Activated CD4-positive, alpha-beta T cell treated with anti-CD3 and anti-CD28 coated beads, Interleukin-2, amount 10 ng/mL, durations not matched to agents 24 days and 14 days (primary cell): ENCODE data around the gene PPP1R10. TPM values are rescaled to one million over a fixed set of nuclear protein-coding genes. Genes with fewer than 3 reads are reported as not detected.
"Not testable (repeated sequence)": the region's sequence is repeated elsewhere in the genome, so short reads cannot be mapped to it uniquely, and the experiment has no call there.

Experiments used
- DNase-seq: peaks from one replicate; pipeline ENCODE4 v3.0.0; 2022
- H3K27ac Mint-ChIP-seq: one replicate; pipeline ENCODE4 v1.8.0; 2022; ENCODE audit warnings: mild to moderate bottlenecking, mixed read lengths
- H3K27me3 Mint-ChIP-seq: one replicate; pipeline ENCODE4 v1.8.0; 2022; ENCODE audit warnings: mixed read lengths
- H3K36me3 Mint-ChIP-seq: one replicate; pipeline ENCODE4 v1.8.0; 2022; ENCODE audit warnings: low read depth, mild to moderate bottlenecking, mixed read lengths
- H3K4me1 Mint-ChIP-seq: one replicate; pipeline ENCODE4 v1.8.0; 2021; ENCODE audit warnings: mixed read lengths
- H3K4me3 Mint-ChIP-seq: one replicate; pipeline ENCODE4 v1.8.0; 2022; ENCODE audit warnings: mild to moderate bottlenecking, moderate library complexity, mixed read lengths
- H3K9me3 Mint-ChIP-seq: one replicate; pipeline ENCODE4 v1.8.0; 2021; ENCODE audit warnings: mixed read lengths
- intact Hi-C: fragments of 100-400 bp; cut with micrococcal nuclease; formaldehyde crosslinking; loops from one replicate; pipeline ENCODE4 v1.15.1; 2023
- total RNA-seq: library from RNA; stranded (reverse); gene quantifications from 2 replicates; pipeline ENCODE4 v1.2.3, GENCODE V29; 2022

Gene PPP1R10
- total RNA-seq, 1 donor from 2014 or later, result 107 TPM

GRCh38 chr6:30599625-30600324 lies 17.3 kb downstream of the PPP1R10 start:
- no peak for DNase-seq
- H3K36me3 Mint-ChIP-seq, result peaks cover 56% of the 10 kb centered on the region
- intact Hi-C loops, result loop anchor here (5.0 kb wide), 1 partner anchor 57 kb away; no protein-coding TSS in a partner anchor
- no peaks in the 10 kb centered on the region for H3K27me3 Mint-ChIP-seq
- H3K27ac Mint-ChIP-seq, result no peak overlapping the region
- H3K9me3 Mint-ChIP-seq, result no peaks in the 10 kb centered on the region
- no peak overlapping the region for H3K4me3 Mint-ChIP-seq
- peaks cover 17% of the 10 kb centered on the region for H3K4me1 Mint-ChIP-seq

DNA sequence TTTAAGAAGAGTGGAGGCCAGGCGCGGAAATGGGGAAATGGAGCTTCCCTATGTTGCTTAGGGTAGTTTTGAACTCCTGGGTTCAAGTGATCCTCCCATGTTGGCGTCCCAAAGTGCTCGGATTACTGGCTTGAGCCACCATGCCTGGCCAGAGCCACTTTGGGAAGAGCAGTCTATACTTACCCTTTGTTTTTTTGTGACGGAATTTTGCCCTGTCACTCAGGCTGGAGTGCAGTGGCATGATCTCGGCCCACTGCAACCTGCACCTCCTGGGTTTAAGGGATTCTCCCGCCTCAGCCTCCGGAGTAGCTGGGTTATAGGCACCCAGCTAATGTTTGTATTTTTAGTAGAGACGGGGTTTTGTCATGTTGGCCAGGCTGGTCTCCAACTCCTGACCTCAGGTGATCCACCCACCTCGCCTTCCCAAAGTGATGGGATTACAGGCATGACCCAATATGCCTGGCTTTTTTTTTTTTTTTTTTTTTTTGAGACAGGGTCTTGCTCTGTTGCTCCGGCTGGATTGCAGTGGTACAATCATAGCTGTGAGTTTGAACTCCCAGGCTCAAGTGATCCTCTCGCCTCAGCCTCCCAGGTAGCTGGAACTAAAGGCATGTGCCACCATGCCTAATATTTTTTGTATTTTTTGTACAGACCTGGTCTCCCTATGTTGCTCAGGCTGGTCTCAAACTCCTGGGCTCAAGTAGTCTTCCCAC lies 18.0 kb downstream of the PPP1R10 start:
- Mint-ChIP-seq H3K9me3 (no peaks in the 10 kb centered on the region), H3K4me1 (peaks cover 17% of the 10 kb centered on the region), H3K27me3 (no peaks in the 10 kb centered on the region), H3K36me3 (peaks cover 55% of the 10 kb centered on the region), H3K4me3 (no peak overlapping the region), H3K27ac (no peak overlapping the region)
- DNase-seq, result no peak
- intact Hi-C loops, result loop anchor here (5.0 kb wide), 1 partner anchor 57 kb away; no protein-coding TSS in a partner anchor

DNA sequence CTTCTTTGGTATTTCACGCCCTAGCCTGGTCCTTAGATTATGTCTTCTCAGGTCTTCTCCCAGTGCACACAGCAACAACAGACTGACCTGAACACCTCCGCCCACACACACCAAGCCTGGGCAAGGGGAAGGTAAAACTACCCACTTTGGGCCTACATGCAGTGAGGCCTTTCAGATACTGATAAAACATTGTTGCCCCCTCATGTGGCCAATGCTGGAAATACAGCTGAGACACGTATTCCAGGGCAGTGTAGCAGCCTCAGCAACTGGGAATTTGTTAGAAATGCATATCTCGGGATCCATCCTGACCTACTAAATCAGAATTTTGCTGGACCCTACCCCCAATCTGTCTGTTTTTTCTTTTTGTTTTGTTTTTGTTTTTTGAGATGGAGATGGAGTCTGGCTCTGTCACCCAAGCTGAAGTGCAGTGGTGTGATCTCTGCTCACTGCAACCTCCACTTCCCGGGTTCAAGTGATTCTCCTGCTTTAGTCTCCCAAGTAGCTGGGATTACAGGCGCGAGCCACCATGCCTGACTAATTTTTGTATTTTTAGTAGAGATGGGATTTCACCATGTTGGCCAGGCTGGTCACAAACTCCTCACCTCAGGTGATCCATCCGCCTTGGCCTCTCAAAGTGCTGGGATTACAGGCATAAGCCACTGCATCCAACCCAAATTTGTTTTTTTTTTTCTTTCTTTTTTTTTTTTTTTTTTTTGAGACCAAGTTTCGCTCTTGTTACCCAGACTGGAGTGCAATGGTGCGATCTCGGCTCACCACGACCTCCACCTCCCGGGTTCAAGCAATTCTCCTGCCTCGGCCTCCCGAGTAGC lies 19.5 kb downstream of the PPP1R10 start:
- peak; percentile 94 for DNase-seq
- H3K9me3 Mint-ChIP-seq, H3K4me3 Mint-ChIP-seq, H3K27me3 Mint-ChIP-seq: not testable (repeated sequence)
- intact Hi-C loops, result loop anchor here (1.0 to 5.0 kb wide), 2 partner anchors 55 to 114 kb away; no protein-coding TSS in a partner anchor
- Mint-ChIP-seq H3K4me1 (peaks cover 12% of the 10 kb centered on the region), H3K36me3 (peaks cover 46% of the 10 kb centered on the region), H3K27ac (peak overlapping the region; percentile 74)

DNA sequence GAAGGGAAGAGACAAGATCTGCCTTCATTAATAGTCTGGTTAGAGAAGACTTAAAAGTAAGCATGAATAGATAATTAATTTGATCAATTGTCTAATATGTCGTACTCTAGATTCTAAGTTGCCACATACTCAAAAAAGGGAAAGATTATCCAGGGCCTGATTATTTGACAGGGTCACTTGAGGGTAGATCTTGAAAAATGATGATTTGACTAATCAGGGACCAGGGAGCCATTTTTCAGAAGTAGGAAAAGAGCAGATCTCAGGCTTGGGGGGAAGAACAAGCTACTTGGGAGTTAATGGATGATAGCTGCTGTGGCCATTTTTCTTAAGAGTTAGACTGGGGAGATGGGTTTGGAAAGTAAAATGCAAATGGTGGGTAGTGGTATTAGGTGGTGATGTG lies 24.8 kb downstream of the PPP1R10 start:
- Mint-ChIP-seq H3K36me3 (peaks cover 60% of the 10 kb centered on the region), H3K4me1 (peaks cover 10% of the 10 kb centered on the region), H3K27me3 (no peaks in the 10 kb centered on the region), H3K4me3 (no peak overlapping the region), H3K9me3 (no peaks in the 10 kb centered on the region), H3K27ac (peak overlapping the region; percentile 25)
- DNase-seq, result no peak
- intact Hi-C loops, result no loop called here

DNA sequence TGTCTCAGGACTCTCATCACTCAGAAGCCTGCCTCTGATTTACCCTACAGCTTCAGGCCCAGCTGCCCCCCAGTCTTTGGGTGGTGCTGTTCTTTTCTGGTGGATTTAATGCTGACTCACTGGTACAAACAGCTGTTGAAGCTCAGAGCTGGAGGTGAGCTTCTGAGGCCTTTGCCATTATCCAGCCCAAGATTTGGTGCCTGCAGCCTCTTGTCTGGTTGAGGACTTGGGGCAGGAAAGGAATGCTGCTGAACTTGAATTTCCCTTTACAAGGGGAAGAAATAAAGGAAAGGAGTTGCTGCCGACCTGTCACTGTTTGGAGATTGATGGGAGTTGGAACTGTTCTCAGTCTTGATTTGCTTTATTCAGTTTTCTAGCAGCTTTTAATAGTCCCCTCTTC lies 26.0 kb downstream of the PPP1R10 start:
- Mint-ChIP-seq H3K27me3 (no peaks in the 10 kb centered on the region), H3K4me3 (no peak overlapping the region), H3K27ac (no peak overlapping the region), H3K4me1 (peaks cover 9% of the 10 kb centered on the region), H3K9me3 (no peaks in the 10 kb centered on the region), H3K36me3 (peaks cover 64% of the 10 kb centered on the region)
- intact Hi-C loops, result no loop called here
- DNase-seq, result no peak

DNA sequence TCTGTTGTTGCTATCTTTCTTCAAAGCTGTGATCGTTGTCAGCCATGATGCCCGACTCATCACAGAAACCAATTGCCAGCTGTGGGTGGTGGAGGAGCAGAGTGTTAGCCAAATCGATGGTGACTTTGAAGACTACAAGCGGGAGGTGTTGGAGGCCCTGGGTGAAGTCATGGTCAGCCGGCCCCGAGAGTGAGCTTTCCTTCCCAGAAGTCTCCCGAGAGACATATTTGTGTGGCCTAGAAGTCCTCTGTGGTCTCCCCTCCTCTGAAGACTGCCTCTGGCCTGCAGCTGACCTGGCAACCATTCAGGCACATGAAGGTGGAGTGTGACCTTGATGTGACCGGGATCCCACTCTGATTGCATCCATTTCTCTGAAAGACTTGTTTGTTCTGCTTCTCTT lies 26.5 kb downstream of the PPP1R10 start:
- Mint-ChIP-seq H3K4me3 (no peak overlapping the region), H3K27me3 (no peaks in the 10 kb centered on the region), H3K4me1 (peaks cover 8% of the 10 kb centered on the region), H3K27ac (no peak overlapping the region), H3K36me3 (peaks cover 66% of the 10 kb centered on the region), H3K9me3 (no peaks in the 10 kb centered on the region)
- intact Hi-C loops, result no loop called here
- DNase-seq, result no peak

DNA sequence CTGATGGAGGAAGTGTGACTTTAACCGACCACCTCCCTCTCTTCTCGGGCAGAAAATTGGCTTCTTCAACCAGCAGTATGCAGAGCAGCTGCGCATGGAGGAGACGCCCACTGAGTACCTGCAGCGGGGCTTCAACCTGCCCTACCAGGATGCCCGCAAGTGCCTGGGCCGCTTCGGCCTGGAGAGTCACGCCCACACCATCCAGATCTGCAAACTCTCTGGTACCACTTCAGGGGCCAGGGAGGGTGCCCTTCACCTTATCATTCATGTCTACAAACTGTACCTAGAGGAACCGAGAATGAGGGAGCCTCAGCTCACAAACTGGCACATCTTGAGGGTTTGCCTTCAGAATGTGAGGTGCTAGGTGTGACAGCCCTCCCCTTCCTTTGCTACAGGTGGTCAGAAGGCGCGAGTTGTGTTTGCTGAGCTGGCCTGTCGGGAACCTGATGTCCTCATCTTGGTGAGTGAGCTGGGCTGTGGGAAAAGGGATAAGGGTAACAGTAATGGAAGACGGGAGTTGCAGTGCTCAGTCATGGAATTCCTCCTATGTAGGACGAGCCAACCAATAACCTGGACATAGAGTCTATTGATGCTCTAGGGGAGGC lies 27.2 kb downstream of the PPP1R10 start:
- intact Hi-C loops, result no loop called here
- Mint-ChIP-seq H3K27me3 (no peaks in the 10 kb centered on the region), H3K36me3 (peaks cover 68% of the 10 kb centered on the region), H3K4me3 (no peak overlapping the region), H3K27ac (peak overlapping the region; percentile 25), H3K9me3 (no peaks in the 10 kb centered on the region), H3K4me1 (peaks cover 7% of the 10 kb centered on the region)
- no peak for DNase-seq

DNA sequence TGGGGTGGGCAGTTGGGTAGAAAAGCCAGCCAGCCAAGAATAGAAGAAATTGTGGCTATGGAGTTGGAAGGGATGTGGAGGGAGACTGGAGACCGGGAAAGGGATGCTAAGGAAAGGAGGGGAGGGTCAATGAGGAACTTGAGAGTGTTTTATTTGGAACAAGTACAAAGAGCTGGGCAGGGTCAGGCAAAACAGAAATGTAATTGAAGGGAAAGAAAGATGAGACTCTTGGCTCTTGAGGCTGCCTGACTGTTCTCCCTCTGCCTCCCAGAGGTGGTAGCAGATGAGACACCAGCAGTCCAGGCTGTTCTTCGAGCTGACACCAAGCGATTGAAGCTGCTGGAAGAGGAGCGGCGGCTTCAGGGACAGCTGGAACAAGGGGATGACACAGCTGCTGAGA lies 33.1 kb downstream of the PPP1R10 start:
- Mint-ChIP-seq H3K27ac (no peak overlapping the region), H3K4me1 (no peaks in the 10 kb centered on the region), H3K27me3 (no peaks in the 10 kb centered on the region)

GRCh38 chr6:30578051-30578450 lies 39.0 kb downstream of the PPP1R10 start:
- H3K27me3 Mint-ChIP-seq, result no peaks in the 10 kb centered on the region
- no peaks in the 10 kb centered on the region for H3K9me3 Mint-ChIP-seq
- H3K4me1 Mint-ChIP-seq, result peaks cover 34% of the 10 kb centered on the region
- H3K36me3 Mint-ChIP-seq, result peaks cover 74% of the 10 kb centered on the region
- H3K27ac Mint-ChIP-seq, result no peak overlapping the region
- DNase-seq, result no peak
- intact Hi-C loops, result no loop called here
- H3K4me3 Mint-ChIP-seq, result no peak overlapping the region

More for the DNA sequence above, 33.1 kb downstream of the PPP1R10 start:
- no peak for DNase-seq
- Mint-ChIP-seq H3K9me3 (no peaks in the 10 kb centered on the region), H3K36me3 (peaks cover 75% of the 10 kb centered on the region), H3K4me3 (no peak overlapping the region)
- intact Hi-C loops, result no loop called here

GRCh38 chr6:30573113-30573512 lies 43.9 kb downstream of the PPP1R10 start:
- peak overlapping the region; percentile 39 for H3K27ac Mint-ChIP-seq
- H3K36me3 Mint-ChIP-seq, result peaks cover 46% of the 10 kb centered on the region
- no peaks in the 10 kb centered on the region for H3K9me3 Mint-ChIP-seq
- H3K4me3 Mint-ChIP-seq, result peak overlapping the region; percentile 92
- intact Hi-C loops, result no loop called here
- DNase-seq, result no peak
- no peaks in the 10 kb centered on the region for H3K27me3 Mint-ChIP-seq
- peaks cover 68% of the 10 kb centered on the region for H3K4me1 Mint-ChIP-seq

DNA sequence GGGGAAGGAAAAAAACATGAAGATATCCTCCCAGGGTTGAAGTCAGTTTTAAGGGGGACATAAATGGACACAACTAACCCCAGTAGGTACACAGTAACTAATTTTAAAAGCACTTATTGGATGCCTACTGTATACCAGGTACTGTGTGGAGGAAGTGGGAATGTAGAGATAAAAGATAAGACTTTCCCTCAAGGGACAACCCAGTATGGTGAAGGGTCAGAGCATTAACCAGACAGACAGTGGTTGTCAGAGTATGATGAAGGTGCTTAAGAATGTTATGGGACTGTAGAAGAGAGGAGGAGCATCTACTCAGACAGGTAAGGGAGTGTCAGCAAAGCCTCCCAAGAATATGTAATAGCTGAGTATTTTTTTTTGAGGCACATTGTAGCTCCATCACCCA lies 44.9 kb downstream of the PPP1R10 start:
- Mint-ChIP-seq H3K9me3 (no peaks in the 10 kb centered on the region), H3K27me3 (no peaks in the 10 kb centered on the region), H3K4me3 (peak overlapping the region; percentile 92), H3K27ac (peak overlapping the region; percentile 99), H3K4me1 (peaks cover 67% of the 10 kb centered on the region), H3K36me3 (peaks cover 36% of the 10 kb centered on the region)
- DNase-seq, result no peak
- intact Hi-C loops, result no loop called here

- H3K27me3 Mint-ChIP-seq, result no peaks in the 10 kb centered on the region
- H3K9me3 Mint-ChIP-seq, result no peaks in the 10 kb centered on the region
- intact Hi-C loops, result loop anchor here (1.0 to 2.0 kb wide), 4 partner anchors 14 to 145 kb away; partner anchors contain the start of genes C6orf136, MDC1 and PRR3
- DNase-seq, result no peak
- peaks cover 63% of the 10 kb centered on the region for H3K4me1 Mint-ChIP-seq
- H3K27ac Mint-ChIP-seq, result peak overlapping the region; percentile 99
- peak overlapping the region; percentile 92 for H3K4me3 Mint-ChIP-seq
- H3K36me3 Mint-ChIP-seq, result peaks cover 32% of the 10 kb centered on the region
Observed at GRCh38 chr6:30571762-30572082, 45.3 kb downstream of the PPP1R10 start.

- peaks cover 59% of the 10 kb centered on the region for H3K4me1 Mint-ChIP-seq
- intact Hi-C loops, result loop anchor here (1.0 to 2.0 kb wide), 4 partner anchors 14 to 146 kb away; partner anchors contain the start of genes C6orf136, MDC1 and PRR3
Observed at GRCh38 chr6:30571075-30571761, 45.8 kb downstream of the PPP1R10 start, which contains the start of gene ABCF1. Gene ABCF1, plus strand, starts transcription at chr6:30571442. Its CDS starts 46 bp downstream, at chr6:30571488.

More at GRCh38 chr6:30571075-30571761, 45.8 kb downstream of the PPP1R10 start, which contains the start of gene ABCF1:
- Mint-ChIP-seq H3K4me3 (peak within 1 kb of the TSS; percentile 92), H3K9me3 (no peaks in the 10 kb centered on the region), H3K27me3 (no peaks in the 10 kb centered on the region), H3K36me3 (peaks cover 28% of the 10 kb centered on the region), H3K27ac (peak within 1 kb of the TSS; percentile 99)
- DNase-seq, result peak; percentile 100
